BE2C (cell line): Measurements from ENCODE around the gene EFCAB13. TPM values are rescaled to one million over a fixed set of nuclear protein-coding genes. Genes with fewer than 3 reads are reported as not detected.

Source experiments
- DNase-seq: peaks from one replicate; pipeline ENCODE4 v3.0.0-alpha.2; 2020
- H3K27me3 ChIP-seq: fragments of 250-450 bp; sonication (Bioruptor Pico); 2 replicates; pipeline ENCODE4 v1.5.1; 2020; ENCODE audit warnings: mild to moderate bottlenecking
- H3K36me3 ChIP-seq: fragments of 250-450 bp; sonication (Bioruptor Pico); 2 replicates; pipeline ENCODE4 v1.5.1; 2020; ENCODE audit warnings: mild to moderate bottlenecking
- H3K4me1 ChIP-seq: fragments of 250-450 bp; sonication (Bioruptor Pico); 2 replicates; pipeline ENCODE4 v1.5.1; 2020
- H3K4me3 ChIP-seq: 2 replicates; pipeline ENCODE4 v1.5.1; 2011; ENCODE audit warnings: low read depth, low read length
- H3K9me3 ChIP-seq: fragments of 250-450 bp; sonication (Bioruptor Pico); 2 replicates; pipeline ENCODE4 v1.5.1; 2020
- CTCF ChIP-seq: IDR thresholded peaks from 2 replicates; pipeline ENCODE4 v1.5.1; 2012; ENCODE audit warnings: mild to moderate bottlenecking, low read depth, low read length
- polyA plus RNA-seq: library from polyadenylated mRNA; unstranded; fragments of >200 nt; gene quantifications from one replicate; pipeline ENCODE4 v1.2.1, GENCODE V29; 2012; ENCODE audit warnings: low read depth, missing spikeins; ENCODE audit not compliant: insufficient read length, insufficient read depth

The EFCAB13 gene
- polyA plus RNA-seq, result 1.9 TPM

DNA sequence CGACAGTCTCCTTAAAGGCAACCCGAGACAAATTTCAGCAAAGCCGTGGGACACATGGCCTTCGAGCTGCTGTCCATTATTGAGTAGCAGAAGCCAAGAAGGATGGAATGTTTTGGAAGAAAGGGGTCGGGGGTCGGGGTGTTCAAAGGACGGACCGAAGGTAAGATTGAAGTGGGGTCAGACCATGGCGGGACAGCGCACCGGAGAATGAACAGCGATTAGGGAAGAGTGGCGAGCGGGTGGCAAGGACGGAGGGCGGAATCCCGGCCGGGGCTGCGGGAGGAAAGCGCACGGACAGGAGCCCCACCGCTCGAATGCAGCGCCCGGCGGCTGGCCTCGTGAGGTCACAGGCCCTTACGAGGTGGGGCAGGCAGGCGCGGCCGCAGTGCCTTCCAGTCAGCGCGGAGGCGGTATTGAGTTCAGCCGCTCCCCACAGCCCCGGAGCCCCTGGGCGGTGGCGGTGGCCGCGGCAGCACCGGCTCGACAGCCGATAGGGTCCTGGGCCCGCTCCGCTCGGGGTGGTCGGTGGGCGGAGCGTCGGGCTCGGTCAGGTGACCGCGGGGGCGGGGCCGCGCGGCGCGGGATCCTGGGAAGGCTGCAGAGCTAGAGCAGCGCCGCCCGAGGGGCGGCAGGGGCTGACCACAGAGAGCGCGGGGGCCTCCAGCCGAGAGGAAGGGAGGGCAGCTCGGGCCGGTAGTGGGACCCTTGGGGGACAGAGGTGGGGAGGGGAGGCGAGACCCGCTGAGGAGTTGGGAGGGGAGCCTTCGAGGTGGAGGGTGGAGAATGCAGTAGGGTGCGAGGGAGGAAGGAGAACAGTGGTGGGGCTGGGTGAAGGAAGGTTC, at the start of gene EFCAB13:
EFCAB13 (plus strand) TSS at position 574 of the 842 bp plus-strand sequence. CDS start 4,399 bp downstream, outside the sequence.
- peak; percentile 96 for DNase-seq
- H3K4me1 ChIP-seq, result no peaks in the 10 kb centered on the region
- 0 out of 2 replicates have a peak, but pooled peaks have one; percentile 5 for TF ChIP-seq CTCF
- H3K4me3 ChIP-seq, result peak within 1 kb of the TSS; percentile 68
- no peaks in the 10 kb centered on the region for H3K36me3 ChIP-seq
- H3K27me3 ChIP-seq, result no peaks in the 10 kb centered on the region
- no peaks in the 10 kb centered on the region for H3K9me3 ChIP-seq

- H3K4me1 ChIP-seq, result peaks cover 23% of the 10 kb centered on the region
- H3K27me3 ChIP-seq, result no peaks in the 10 kb centered on the region
- H3K4me3 ChIP-seq, result no peak overlapping the region
- H3K36me3 ChIP-seq, result no peaks in the 10 kb centered on the region
- TF ChIP-seq CTCF, result no peak
- no peaks in the 10 kb centered on the region for H3K9me3 ChIP-seq
- no peak for DNase-seq
These were observed 49.3 kb upstream of the EFCAB13 start for GRCh38 chr17:47274319-47275069.

DNA sequence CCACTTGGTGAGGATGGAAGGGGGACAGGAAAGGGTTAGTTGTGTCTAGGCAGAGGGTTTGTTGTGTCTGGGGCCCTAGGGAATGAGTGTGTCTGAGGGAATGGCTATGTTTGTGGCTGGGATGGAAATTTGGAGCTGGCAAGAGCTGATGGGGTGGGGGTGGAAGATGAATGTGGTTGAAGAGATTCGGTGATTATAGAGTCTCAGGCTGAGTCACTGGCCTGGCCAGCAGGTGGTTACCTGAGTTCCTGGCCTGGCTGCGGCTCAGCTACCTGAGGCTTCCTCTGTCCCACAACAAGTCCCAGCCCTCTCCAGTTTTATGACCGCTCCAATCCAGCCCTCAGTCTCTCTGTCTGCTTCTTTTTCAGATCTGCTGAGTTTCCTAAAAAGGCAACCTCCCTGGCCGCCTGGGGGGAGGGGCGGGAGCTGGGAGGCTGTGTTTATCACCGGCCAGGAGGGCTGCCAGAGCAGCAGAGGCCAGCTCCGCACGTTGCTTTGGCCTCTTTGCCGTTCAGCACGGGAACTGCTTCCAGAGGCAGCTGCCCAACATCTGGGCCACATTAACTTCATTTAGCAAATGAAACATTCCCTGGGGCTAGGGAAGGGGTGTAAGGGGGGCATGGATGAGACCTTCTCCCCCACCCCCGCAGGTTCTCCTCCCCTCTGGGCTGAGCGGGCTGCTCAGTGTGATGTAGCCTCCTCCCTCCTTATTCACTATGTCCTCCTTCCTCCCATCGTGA, 48.3 kb upstream of the EFCAB13 start:
- no peaks in the 10 kb centered on the region for H3K9me3 ChIP-seq
- peak; percentile 86 for DNase-seq
- TF ChIP-seq CTCF, result no peak
- H3K4me3 ChIP-seq, result peak overlapping the region; percentile 4; the same call in 1 of the 2 replicates
- no peaks in the 10 kb centered on the region for H3K36me3 ChIP-seq
- H3K4me1 ChIP-seq, result peaks cover 23% of the 10 kb centered on the region
- no peaks in the 10 kb centered on the region for H3K27me3 ChIP-seq

DNA sequence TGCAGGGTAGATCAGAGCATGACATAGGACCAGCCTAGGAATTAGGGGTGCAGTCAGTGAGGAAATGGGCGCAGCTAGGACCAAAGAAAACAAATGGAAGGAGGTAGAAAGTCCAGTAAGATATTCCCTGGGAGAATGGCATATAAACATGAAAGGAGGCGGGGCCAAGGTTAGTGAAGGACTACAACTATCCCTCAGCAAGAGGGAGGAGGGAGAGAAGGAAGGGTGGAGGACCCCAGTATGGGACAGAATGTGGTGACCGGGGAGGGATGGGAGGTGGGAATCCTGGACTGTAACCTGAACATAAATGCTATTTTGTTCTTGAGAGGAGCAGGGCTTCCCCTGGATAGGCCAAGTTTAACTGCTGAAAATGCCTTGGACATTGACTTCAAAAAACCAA, 47.3 kb upstream of the EFCAB13 start:
- no peaks in the 10 kb centered on the region for H3K9me3 ChIP-seq
- no peaks in the 10 kb centered on the region for H3K36me3 ChIP-seq
- DNase-seq, result no peak
- peaks cover 23% of the 10 kb centered on the region for H3K4me1 ChIP-seq
- TF ChIP-seq CTCF, result no peak
- no peaks in the 10 kb centered on the region for H3K27me3 ChIP-seq
- no peak overlapping the region for H3K4me3 ChIP-seq

DNA sequence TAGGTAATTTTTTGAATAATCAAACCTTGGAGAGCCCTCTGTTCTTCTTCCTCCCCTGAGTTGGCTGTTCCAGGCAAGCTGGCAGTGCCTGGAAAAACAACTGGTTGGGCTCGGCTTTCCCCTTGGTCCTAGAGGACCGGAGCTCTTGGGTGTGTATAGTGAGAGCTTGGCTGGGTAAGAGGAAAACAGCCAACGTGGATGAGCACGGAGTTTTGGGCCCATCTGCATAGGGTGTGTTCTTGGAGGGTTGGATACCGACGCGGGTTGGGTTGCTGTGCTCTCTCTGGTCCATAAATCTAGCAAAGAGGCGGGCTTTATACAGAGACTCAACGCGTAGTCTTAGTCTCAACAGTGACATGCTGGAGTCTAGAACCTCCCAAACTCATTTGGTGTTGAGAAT, 46.9 kb upstream of the EFCAB13 start:
- no peak overlapping the region for H3K4me3 ChIP-seq
- no peaks in the 10 kb centered on the region for H3K9me3 ChIP-seq
- H3K4me1 ChIP-seq, result peaks cover 23% of the 10 kb centered on the region
- H3K27me3 ChIP-seq, result no peaks in the 10 kb centered on the region
- H3K36me3 ChIP-seq, result no peaks in the 10 kb centered on the region
- peak; percentile 65 for DNase-seq
- no peak for TF ChIP-seq CTCF
